ENCODE measurements around the gene KSR1. TPM values are rescaled to one million over a fixed set of nuclear protein-coding genes. Genes with fewer than 3 reads are reported as not detected.
"Not testable (repeated sequence)": the region's sequence is repeated elsewhere in the genome, so short reads cannot be mapped to it uniquely, and the experiment has no call there.

The KSR1 gene
- total RNA-seq, 1 experiment from 2014 or later = 4.5 TPM

- no TSS peak for BruUV-seq (replicated peaks)
- CTCF ChIA-PET = no interaction called here
Measured at GRCh38 chr17:27433521-27433920, 22.7 kb upstream of the KSR1 start.

DNA sequence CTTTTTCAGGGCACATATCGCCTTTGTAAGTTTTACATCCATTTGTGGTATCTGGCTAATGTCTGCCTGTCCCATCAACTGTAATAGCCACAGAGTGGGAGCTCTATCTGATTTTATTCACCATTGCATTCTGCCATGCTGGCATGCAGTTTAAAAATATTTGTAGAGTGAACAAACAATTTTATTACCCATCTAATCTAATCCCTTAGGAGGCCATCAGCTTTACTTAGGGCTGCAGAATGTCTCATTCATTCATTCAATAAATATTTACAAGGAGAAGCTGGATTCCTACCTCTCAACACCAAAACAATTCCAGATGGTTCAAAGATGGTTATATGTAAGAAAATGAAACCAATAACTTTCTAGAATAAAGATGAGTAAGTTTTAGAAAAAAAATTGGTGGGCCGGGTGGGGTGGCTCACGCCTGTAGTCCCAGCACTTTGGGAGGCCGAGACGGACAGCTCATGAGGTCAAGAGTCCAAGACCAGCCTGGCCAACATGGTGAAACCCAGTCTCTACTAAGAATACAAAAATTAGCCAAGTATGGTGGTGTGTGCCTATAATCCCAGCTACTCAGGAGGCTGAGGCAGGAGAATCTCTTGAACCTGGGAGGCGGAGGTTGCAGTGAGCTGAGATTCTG is 20.7 kb upstream of the KSR1 start:
- intact Hi-C loops (cut with micrococcal nuclease; ENCODE audit: unreplicated experiment); H3K4me1 Mint-ChIP-seq (ENCODE audit: low read depth, unreplicated experiment); H3K4me3 Mint-ChIP-seq (ENCODE audit: low read depth, unreplicated experiment); H3K27me3 Mint-ChIP-seq (ENCODE audit: unreplicated experiment); H3K27ac Mint-ChIP-seq (ENCODE audit: unreplicated experiment); H3K9me3 Mint-ChIP-seq (ENCODE audit: low read depth, unreplicated experiment); H3K36me3 Mint-ChIP-seq (ENCODE audit: insufficient read depth, unreplicated experiment); BruUV-seq (replicated peaks); CTCF ChIA-PET; DNase-seq: not testable (repeated sequence)

More at GRCh38 chr17:27433521-27433920, 22.7 kb upstream of the KSR1 start:
- DNase-seq = no peak
- no peaks in the 10 kb centered on the region for H3K9me3 Mint-ChIP-seq (ENCODE audit: low read depth, unreplicated experiment)
- H3K36me3 Mint-ChIP-seq (ENCODE audit: insufficient read depth, unreplicated experiment) = no peaks in the 10 kb centered on the region
- H3K4me3 Mint-ChIP-seq (ENCODE audit: low read depth, unreplicated experiment) = no peak overlapping the region
- H3K27me3 Mint-ChIP-seq (ENCODE audit: unreplicated experiment) = no peaks in the 10 kb centered on the region
- TF ChIP-seq, protein P1, sequence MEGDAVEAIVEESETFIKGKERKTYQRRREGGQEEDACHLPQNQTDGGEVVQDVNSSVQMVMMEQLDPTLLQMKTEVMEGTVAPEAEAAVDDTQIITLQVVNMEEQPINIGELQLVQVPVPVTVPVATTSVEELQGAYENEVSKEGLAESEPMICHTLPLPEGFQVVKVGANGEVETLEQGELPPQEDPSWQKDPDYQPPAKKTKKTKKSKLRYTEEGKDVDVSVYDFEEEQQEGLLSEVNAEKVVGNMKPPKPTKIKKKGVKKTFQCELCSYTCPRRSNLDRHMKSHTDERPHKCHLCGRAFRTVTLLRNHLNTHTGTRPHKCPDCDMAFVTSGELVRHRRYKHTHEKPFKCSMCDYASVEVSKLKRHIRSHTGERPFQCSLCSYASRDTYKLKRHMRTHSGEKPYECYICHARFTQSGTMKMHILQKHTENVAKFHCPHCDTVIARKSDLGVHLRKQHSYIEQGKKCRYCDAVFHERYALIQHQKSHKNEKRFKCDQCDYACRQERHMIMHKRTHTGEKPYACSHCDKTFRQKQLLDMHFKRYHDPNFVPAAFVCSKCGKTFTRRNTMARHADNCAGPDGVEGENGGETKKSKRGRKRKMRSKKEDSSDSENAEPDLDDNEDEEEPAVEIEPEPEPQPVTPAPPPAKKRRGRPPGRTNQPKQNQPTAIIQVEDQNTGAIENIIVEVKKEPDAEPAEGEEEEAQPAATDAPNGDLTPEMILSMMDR (IDR thresholded peaks at IDR 0.05; ENCODE audit: unreplicated experiment) = no peak
- no peak overlapping the region for H3K27ac Mint-ChIP-seq (ENCODE audit: unreplicated experiment)
- intact Hi-C loops (cut with micrococcal nuclease; ENCODE audit: unreplicated experiment) = no loop called here
- no peaks in the 10 kb centered on the region for H3K4me1 Mint-ChIP-seq (ENCODE audit: low read depth, unreplicated experiment)

DNA sequence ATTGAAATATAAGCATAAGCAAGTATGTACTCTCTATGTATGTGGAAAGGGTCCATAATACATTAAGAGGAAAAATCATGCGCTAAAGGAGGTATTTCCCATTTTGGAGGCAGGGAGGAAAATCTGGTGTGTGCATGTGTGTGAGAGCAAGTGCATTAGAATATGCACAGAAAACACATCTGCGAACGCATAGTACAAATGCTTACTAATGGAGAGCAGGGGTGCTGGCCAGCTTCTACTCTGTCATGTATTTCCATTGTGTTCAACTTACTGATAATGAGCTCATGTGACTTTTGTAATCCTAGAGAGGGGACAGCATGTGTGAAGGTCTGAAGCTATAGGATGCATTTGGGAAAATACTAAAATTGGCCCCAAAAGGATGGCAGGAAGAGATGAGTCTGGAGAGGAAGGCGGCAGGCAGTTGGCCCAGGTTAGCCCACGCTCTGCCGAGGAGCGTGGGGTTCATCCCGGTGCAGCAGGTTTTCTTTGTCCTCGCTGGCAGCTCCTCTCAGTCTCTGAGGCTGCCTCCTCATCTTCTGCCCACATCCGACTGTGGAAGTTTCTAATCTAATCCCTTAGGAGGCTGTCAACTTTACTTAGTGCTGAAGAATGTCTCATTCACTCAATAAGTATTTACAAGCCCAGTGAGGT is 17.8 kb upstream of the KSR1 start:
- Mint-ChIP-seq H3K36me3 (ENCODE audit: insufficient read depth, unreplicated experiment) (no peaks in the 10 kb centered on the region), H3K27me3 (ENCODE audit: unreplicated experiment) (peaks cover 8% of the 10 kb centered on the region), H3K27ac (ENCODE audit: unreplicated experiment) (no peak overlapping the region), H3K9me3 (ENCODE audit: low read depth, unreplicated experiment) (no peaks in the 10 kb centered on the region), H3K4me1 (ENCODE audit: low read depth, unreplicated experiment) (no peaks in the 10 kb centered on the region), H3K4me3 (ENCODE audit: low read depth, unreplicated experiment) (no peak overlapping the region)
- CTCF ChIA-PET = interaction anchor here (0.6 kb wide), 1 partner anchor 12 kb away, joined by 3 read pairs; no protein-coding TSS in a partner anchor
- intact Hi-C loops (cut with micrococcal nuclease; ENCODE audit: unreplicated experiment) = no loop called here
- BruUV-seq (replicated peaks) = no TSS peak
- DNase-seq = no peak
- TF ChIP-seq, protein P1 (IDR thresholded peaks at IDR 0.05; ENCODE audit: unreplicated experiment) = no peak

- H3K4me1 Mint-ChIP-seq (ENCODE audit: low read depth, unreplicated experiment) = no peaks in the 10 kb centered on the region
- no TSS peak for BruUV-seq (replicated peaks)
- no peak for DNase-seq
- H3K27ac Mint-ChIP-seq (ENCODE audit: unreplicated experiment) = no peak overlapping the region
- no peaks in the 10 kb centered on the region for H3K9me3 Mint-ChIP-seq (ENCODE audit: low read depth, unreplicated experiment)
- H3K4me3 Mint-ChIP-seq (ENCODE audit: low read depth, unreplicated experiment) = no peak overlapping the region
- CTCF ChIA-PET = no interaction called here
- no peaks in the 10 kb centered on the region for H3K36me3 Mint-ChIP-seq (ENCODE audit: insufficient read depth, unreplicated experiment)
- H3K27me3 Mint-ChIP-seq (ENCODE audit: unreplicated experiment) = peaks cover 8% of the 10 kb centered on the region
- TF ChIP-seq, protein P1 (IDR thresholded peaks at IDR 0.05; ENCODE audit: unreplicated experiment) = no peak
- intact Hi-C loops (cut with micrococcal nuclease; ENCODE audit: unreplicated experiment) = no loop called here
Measured at GRCh38 chr17:27439342-27439741, 16.9 kb upstream of the KSR1 start.

GRCh38 chr17:27442702-27443101 is 13.5 kb upstream of the KSR1 start:
- Mint-ChIP-seq H3K4me1 (ENCODE audit: low read depth, unreplicated experiment) (no peaks in the 10 kb centered on the region), H3K9me3 (ENCODE audit: low read depth, unreplicated experiment) (no peaks in the 10 kb centered on the region), H3K27ac (ENCODE audit: unreplicated experiment) (no peak overlapping the region), H3K36me3 (ENCODE audit: insufficient read depth, unreplicated experiment) (no peaks in the 10 kb centered on the region), H3K4me3 (ENCODE audit: low read depth, unreplicated experiment) (no peak overlapping the region), H3K27me3 (ENCODE audit: unreplicated experiment) (peaks cover 20% of the 10 kb centered on the region)
- CTCF ChIA-PET = no interaction called here
- DNase-seq = no peak
- TF ChIP-seq, protein P1 (IDR thresholded peaks at IDR 0.05; ENCODE audit: unreplicated experiment) = no peak
- intact Hi-C loops (cut with micrococcal nuclease; ENCODE audit: unreplicated experiment) = no loop called here
- BruUV-seq (replicated peaks) = no TSS peak
